ENCODE data around the gene MRPL43. TPM values are rescaled to one million over a fixed set of nuclear protein-coding genes. Genes with fewer than 3 reads are reported as not detected.

Gene MRPL43
- total and polyA plus RNA-seq, 9 donors: 61.0 to 94.4 (median 68.0) TPM

DNA sequence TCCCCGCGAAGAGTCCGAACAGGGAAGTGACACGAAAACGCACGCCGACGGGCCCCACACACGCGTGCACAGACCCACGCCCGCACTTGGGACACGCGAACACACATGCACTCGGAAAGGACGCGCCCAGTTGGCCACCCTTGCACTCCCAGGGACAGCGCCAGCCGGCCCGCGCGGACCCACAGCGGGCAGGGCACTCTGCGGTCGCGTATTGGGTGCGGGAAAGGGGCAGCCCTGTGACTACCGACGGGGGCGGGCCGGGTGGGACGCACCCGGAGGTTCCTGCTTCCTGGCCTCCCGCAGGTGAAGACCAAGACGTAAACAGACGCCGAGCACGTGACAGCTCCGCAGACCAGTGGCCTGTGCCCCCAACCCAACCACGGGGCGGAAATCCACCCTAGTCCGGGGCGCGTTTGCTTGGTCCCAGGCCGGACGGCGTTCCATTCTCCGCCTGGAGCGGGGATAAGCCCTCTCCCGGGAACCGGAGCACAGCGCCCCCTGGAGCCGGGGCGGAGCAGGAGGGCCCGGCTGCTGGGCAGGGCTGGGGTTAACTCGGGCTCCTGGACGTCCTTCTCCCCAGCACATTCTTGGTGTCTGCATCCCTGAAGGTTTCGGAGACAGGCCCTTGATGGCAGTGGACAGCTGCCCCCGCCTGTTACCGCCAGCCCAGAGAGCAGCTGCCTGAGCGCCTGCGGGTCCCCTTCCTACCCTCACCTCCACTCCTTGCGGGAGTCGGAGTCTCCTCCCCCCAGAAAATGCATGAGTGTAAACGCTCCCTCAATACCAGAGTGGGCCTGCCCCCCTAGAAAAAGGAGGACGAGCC lies 10.3 kb upstream of the MRPL43 start:
- Histone ChIP-seq H3K27ac (ENCODE audit: low read length) (peak overlapping the region; percentile 99), H3K9me3 (replicated peaks; ENCODE audit: control insufficient read depth, low read depth, low read length) (no peaks in the 10 kb centered on the region), H3K36me3 (ENCODE audit: control insufficient read depth, insufficient read depth, low read length) (peaks cover 24% of the 10 kb centered on the region), H3K27me3 (ENCODE audit: control insufficient read depth, insufficient read depth, low read length) (no peaks in the 10 kb centered on the region), H3K4me1 (ENCODE audit: control insufficient read depth, insufficient read depth, low read length) (peaks cover 52% of the 10 kb centered on the region), H3K4me3 (ENCODE audit: low read length) (peak overlapping the region; percentile 77)
- under 1% methylated on average over 63 of the region's 66 CpGs for WGBS (ENCODE audit: insufficient coverage)
- DNase-seq: peak; percentile 59

- Histone ChIP-seq H3K4me3 (ENCODE audit: low read length) (peak overlapping the region; percentile 77), H3K9me3 (replicated peaks; ENCODE audit: control insufficient read depth, low read depth, low read length) (no peaks in the 10 kb centered on the region), H3K27me3 (ENCODE audit: control insufficient read depth, insufficient read depth, low read length) (no peaks in the 10 kb centered on the region), H3K36me3 (ENCODE audit: control insufficient read depth, insufficient read depth, low read length) (peaks cover 18% of the 10 kb centered on the region), H3K27ac (ENCODE audit: low read length) (peak overlapping the region; percentile 99), H3K4me1 (ENCODE audit: control insufficient read depth, insufficient read depth, low read length) (peaks cover 44% of the 10 kb centered on the region)
- peak; percentile 29 for DNase-seq
- WGBS (ENCODE audit: insufficient coverage): 3% methylated on average over 40 of the region's 46 CpGs
Observed at GRCh38 chr10:100996678-100997359, 9.5 kb upstream of the MRPL43 start.

GRCh38 chr10:100995181-100995580 lies 7.9 kb upstream of the MRPL43 start:
- Histone ChIP-seq H3K4me3 (ENCODE audit: low read length) (no peak overlapping the region), H3K36me3 (ENCODE audit: control insufficient read depth, insufficient read depth, low read length) (peaks cover 33% of the 10 kb centered on the region), H3K27ac (ENCODE audit: low read length) (no peak overlapping the region), H3K4me1 (ENCODE audit: control insufficient read depth, insufficient read depth, low read length) (peaks cover 31% of the 10 kb centered on the region), H3K27me3 (ENCODE audit: control insufficient read depth, insufficient read depth, low read length) (no peaks in the 10 kb centered on the region), H3K9me3 (replicated peaks; ENCODE audit: control insufficient read depth, low read depth, low read length) (no peaks in the 10 kb centered on the region)
- 24% methylated on average over 2 of the region's 6 CpGs for WGBS (ENCODE audit: insufficient coverage)
- DNase-seq: no peak

- Histone ChIP-seq H3K36me3 (ENCODE audit: control insufficient read depth, insufficient read depth, low read length) (peaks cover 43% of the 10 kb centered on the region), H3K27me3 (ENCODE audit: control insufficient read depth, insufficient read depth, low read length) (no peaks in the 10 kb centered on the region), H3K9me3 (replicated peaks; ENCODE audit: control insufficient read depth, low read depth, low read length) (no peaks in the 10 kb centered on the region), H3K4me1 (ENCODE audit: control insufficient read depth, insufficient read depth, low read length) (peaks cover 31% of the 10 kb centered on the region), H3K27ac (ENCODE audit: low read length) (no peak overlapping the region), H3K4me3 (ENCODE audit: low read length) (no peak overlapping the region)
- WGBS (ENCODE audit: insufficient coverage): 48% methylated on average over 9 of the region's 10 CpGs
- DNase-seq: peak; percentile 73
Observed at GRCh38 chr10:100993986-100994708, 6.8 kb upstream of the MRPL43 start.

DNA sequence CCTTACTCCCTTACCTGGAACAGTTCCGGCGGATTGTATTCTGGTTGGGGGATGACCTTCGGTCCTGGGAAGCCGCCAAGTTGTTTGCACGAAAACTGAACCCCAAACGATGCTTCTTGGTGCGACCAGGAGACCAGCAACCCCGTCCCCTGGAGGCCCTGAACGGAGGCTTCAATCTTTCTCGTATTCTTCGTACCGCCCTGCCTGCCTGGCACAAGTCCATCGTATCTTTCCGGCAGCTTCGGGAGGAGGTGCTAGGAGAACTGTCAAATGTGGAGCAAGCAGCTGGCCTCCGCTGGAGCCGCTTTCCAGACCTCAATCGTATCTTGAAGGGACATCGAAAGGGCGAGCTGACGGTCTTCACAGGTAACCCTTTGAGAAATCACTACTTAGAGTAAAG lies 1.8 kb upstream of the MRPL43 start:
- Histone ChIP-seq H3K4me1 (ENCODE audit: control insufficient read depth, insufficient read depth, low read length) (peaks cover 20% of the 10 kb centered on the region), H3K36me3 (ENCODE audit: control insufficient read depth, insufficient read depth, low read length) (peaks cover 63% of the 10 kb centered on the region)

GRCh38 chr10:100988166-100988565 lies 869 bp upstream of the MRPL43 start:
- H3K4me1 ChIP-seq (ENCODE audit: control insufficient read depth, insufficient read depth, low read length): peaks cover 20% of the 10 kb centered on the region
- no peak for DNase-seq
- no peak overlapping the region for H3K27ac ChIP-seq (ENCODE audit: low read length)
- H3K9me3 ChIP-seq (replicated peaks; ENCODE audit: control insufficient read depth, low read depth, low read length): no peaks in the 10 kb centered on the region
- peak overlapping the region; percentile 84 for H3K4me3 ChIP-seq (ENCODE audit: low read length)
- peaks cover 61% of the 10 kb centered on the region for H3K36me3 ChIP-seq (ENCODE audit: control insufficient read depth, insufficient read depth, low read length)
- 63% methylated on average over 9 of the region's 10 CpGs for WGBS (ENCODE audit: insufficient coverage)
- H3K27me3 ChIP-seq (ENCODE audit: control insufficient read depth, insufficient read depth, low read length): no peaks in the 10 kb centered on the region

More for the DNA sequence above, 1.8 kb upstream of the MRPL43 start:
- no peak for DNase-seq
- Histone ChIP-seq H3K4me3 (ENCODE audit: low read length) (no peak overlapping the region), H3K27me3 (ENCODE audit: control insufficient read depth, insufficient read depth, low read length) (no peaks in the 10 kb centered on the region), H3K27ac (ENCODE audit: low read length) (no peak overlapping the region), H3K9me3 (replicated peaks; ENCODE audit: control insufficient read depth, low read depth, low read length) (no peaks in the 10 kb centered on the region)
- WGBS (ENCODE audit: insufficient coverage): 93% methylated on average over 16 of the region's 21 CpGs

- no peak for DNase-seq
- WGBS (ENCODE audit: insufficient coverage): under 1% methylated on average over 15 of the region's 15 CpGs
- Histone ChIP-seq H3K27me3 (ENCODE audit: control insufficient read depth, insufficient read depth, low read length) (no peaks in the 10 kb centered on the region), H3K9me3 (replicated peaks; ENCODE audit: control insufficient read depth, low read depth, low read length) (no peaks in the 10 kb centered on the region), H3K36me3 (ENCODE audit: control insufficient read depth, insufficient read depth, low read length) (peaks cover 61% of the 10 kb centered on the region), H3K27ac (ENCODE audit: low read length) (peak overlapping the region; percentile 40), H3K4me1 (ENCODE audit: control insufficient read depth, insufficient read depth, low read length) (peaks cover 20% of the 10 kb centered on the region), H3K4me3 (ENCODE audit: low read length) (peak overlapping the region; percentile 84)
Observed at GRCh38 chr10:100987685-100988049, 370 bp upstream of the MRPL43 start.

GRCh38 chr10:100986623-100986951 lies 710 bp downstream of the MRPL43 start:
- H3K4me3 ChIP-seq (ENCODE audit: low read length): peak overlapping the region; percentile 84
- no peak overlapping the region for H3K27ac ChIP-seq (ENCODE audit: low read length)
- H3K36me3 ChIP-seq (ENCODE audit: control insufficient read depth, insufficient read depth, low read length): peaks cover 68% of the 10 kb centered on the region
- no peaks in the 10 kb centered on the region for H3K9me3 ChIP-seq (replicated peaks; ENCODE audit: control insufficient read depth, low read depth, low read length)
- no peaks in the 10 kb centered on the region for H3K27me3 ChIP-seq (ENCODE audit: control insufficient read depth, insufficient read depth, low read length)
- 16% methylated on average over 17 of the region's 17 CpGs for WGBS (ENCODE audit: insufficient coverage)
- DNase-seq: no peak
- H3K4me1 ChIP-seq (ENCODE audit: control insufficient read depth, insufficient read depth, low read length): peaks cover 20% of the 10 kb centered on the region

GRCh38 chr10:100985336-100985735 lies 2.0 kb downstream of the MRPL43 start:
- Histone ChIP-seq H3K27ac (ENCODE audit: low read length) (no peak overlapping the region), H3K9me3 (replicated peaks; ENCODE audit: control insufficient read depth, low read depth, low read length) (no peaks in the 10 kb centered on the region), H3K36me3 (ENCODE audit: control insufficient read depth, insufficient read depth, low read length) (peaks cover 66% of the 10 kb centered on the region), H3K4me3 (ENCODE audit: low read length) (no peak overlapping the region), H3K4me1 (ENCODE audit: control insufficient read depth, insufficient read depth, low read length) (peaks cover 20% of the 10 kb centered on the region), H3K27me3 (ENCODE audit: control insufficient read depth, insufficient read depth, low read length) (no peaks in the 10 kb centered on the region)
- WGBS (ENCODE audit: insufficient coverage): 43% methylated on average over 1 of the region's 5 CpGs
- DNase-seq: no peak

GRCh38 chr10:100984672-100985177 lies 2.6 kb downstream of the MRPL43 start:
- Histone ChIP-seq H3K27me3 (ENCODE audit: control insufficient read depth, insufficient read depth, low read length) (no peaks in the 10 kb centered on the region), H3K27ac (ENCODE audit: low read length) (no peak overlapping the region), H3K9me3 (replicated peaks; ENCODE audit: control insufficient read depth, low read depth, low read length) (no peaks in the 10 kb centered on the region), H3K4me3 (ENCODE audit: low read length) (no peak overlapping the region), H3K36me3 (ENCODE audit: control insufficient read depth, insufficient read depth, low read length) (peaks cover 67% of the 10 kb centered on the region), H3K4me1 (ENCODE audit: control insufficient read depth, insufficient read depth, low read length) (peaks cover 20% of the 10 kb centered on the region)
- 69% methylated on average over 1 of the region's 2 CpGs for WGBS (ENCODE audit: insufficient coverage)
- no peak for DNase-seq
